Breast epithelium (tissue), 4 donors: ENCODE data around the gene OR2M2. TPM values are rescaled to one million over a fixed set of nuclear protein-coding genes. Genes with fewer than 3 reads are reported as not detected.

Source experiments
- DNase-seq, 2 donors: peaks; one replicate each; pipeline ENCODE4 v3.0.0-alpha.2; 2019; ENCODE audit warnings: low spot score in 2 of 2
- H3K27ac ChIP-seq, 2 donors: fragments of 200-600 bp; sonication (generic) in 1 of 2; one replicate each; pipeline ENCODE4 v1.5.1; 2016 to 2019; ENCODE audit warnings: mild to moderate bottlenecking in 1 of 2
- H3K27me3 ChIP-seq, 2 donors: fragments of 200-600 bp; sonication (generic) in 1 of 2; one replicate each; pipeline versions ENCODE4 v1.5.1 to v1.6.0; 2017 to 2019; ENCODE audit warnings: control low read depth in 1 of 2, mild to moderate bottlenecking in 1 of 2
- H3K36me3 ChIP-seq: fragments of 200-600 bp; one replicate; pipeline ENCODE4 v1.5.1; 2019
- H3K4me1 ChIP-seq, 2 donors: fragments of 200-600 bp; sonication (generic); one replicate each; pipeline ENCODE4 v1.5.1; 2016 to 2019; ENCODE audit warnings: control low read depth in 1 of 2
- H3K4me3 ChIP-seq, 3 donors: fragments of 200-600 bp; sonication (generic); 1 replicate in 2 of 3; 2 replicates in 1 of 3; pipeline ENCODE4 v1.5.1; 2016 to 2019; ENCODE audit warnings: mild to moderate bottlenecking in 3 of 3, moderate library complexity in 2 of 3
- H3K9me3 ChIP-seq, 2 donors: fragments of 200-600 bp; sonication (generic) in 1 of 2; one replicate each; pipeline ENCODE4 v1.5.1; 2016 to 2019; ENCODE audit warnings: control low read depth in 1 of 2
- POLR2A ChIP-seq: fragments of 450-650 bp; IDR thresholded peaks from one replicate; pipeline ENCODE4 v1.6.1; 2016; ENCODE audit warnings: antibody characterized with exemption, mild to moderate bottlenecking, moderate library complexity
- POLR2AphosphoS5 ChIP-seq, 3 donors: sonication (generic); formaldehyde crosslinking; IDR thresholded peaks; one replicate each; pipeline ENCODE4 v1.6.1; 2017; ENCODE audit warnings: antibody characterized with exemption in 3 of 3
- intact Hi-C: fragments of 100-400 bp; cut with DNase I; formaldehyde crosslinking; loops from one replicate; pipeline ENCODE4 v1.15.1; 2023; ENCODE audit warnings: low total_unique reads
- total RNA-seq, 3 donors: library from RNA; depleted of rRNA; stranded (reverse); fragments of >200 nt; gene quantifications; one replicate each; pipeline ENCODE4 v1.1.0, GENCODE V29; 2016
- TF ChIP-seq, protein P1 (sequence below), 3 donors: fragments of 450-650 bp; IDR thresholded peaks; one replicate each; pipeline ENCODE4 v1.5.1; 2016 to 2017; ENCODE audit warnings: antibody characterized with exemption in 3 of 3, mild to moderate bottlenecking in 3 of 3, moderate library complexity in 3 of 3

Gene OR2M2
- total RNA-seq, 3 donors from 2014 or later = not detected

DNA sequence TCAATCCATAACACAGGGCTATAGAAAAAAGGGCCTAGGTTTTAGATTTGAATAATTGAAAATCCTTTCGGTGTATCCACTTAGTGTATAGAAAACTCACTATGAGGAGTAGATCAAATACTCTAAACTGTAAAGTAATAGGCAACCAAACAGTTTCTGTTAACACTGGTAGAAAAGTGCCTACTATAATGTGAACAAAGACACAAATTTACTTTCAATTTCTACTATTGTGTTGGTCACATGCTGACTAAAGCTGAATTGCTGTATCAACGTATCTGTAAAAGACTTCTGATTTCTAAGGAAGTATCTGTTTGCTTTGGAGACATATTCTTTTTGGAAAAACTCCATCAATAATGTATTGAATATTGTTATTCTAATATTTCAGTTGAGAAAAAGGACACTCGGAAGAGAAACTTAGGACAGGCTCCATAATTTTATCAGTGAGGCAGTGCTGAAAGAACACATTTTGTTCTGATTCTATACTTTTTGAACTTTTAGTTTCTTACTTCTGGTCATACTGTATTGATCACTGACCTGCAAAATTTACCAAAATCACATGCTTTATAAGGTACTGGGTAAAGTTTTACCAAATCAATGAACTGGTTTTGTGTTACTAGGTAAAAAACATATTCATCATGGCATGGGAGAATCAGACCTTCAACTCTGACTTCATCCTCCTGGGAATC, 30.0 kb upstream of the OR2M2 start, which contains the start of gene OR2M5:
OR2M5 (plus strand) TSS at position 636 of the 686 bp plus-strand sequence; CDS start at position 636, 0 bp downstream.
- DNase-seq = no peak
- Histone ChIP-seq H3K27ac (no peak within 1 kb of the TSS), H3K27me3 (no peaks in the 10 kb centered on the region), H3K36me3 (no peaks in the 10 kb centered on the region), H3K4me1 (no peaks in the 10 kb centered on the region), H3K9me3 (peaks cover 5 to 13% of the 10 kb centered on the region in 2 donors), H3K4me3 (no peak within 1 kb of the TSS)
- intact Hi-C loops = no loop called here
- TF ChIP-seq POLR2A = no peak
- TF ChIP-seq POLR2AphosphoS5 (IDR thresholded peaks at IDR 0.05) = no peak
- TF ChIP-seq, protein P1, sequence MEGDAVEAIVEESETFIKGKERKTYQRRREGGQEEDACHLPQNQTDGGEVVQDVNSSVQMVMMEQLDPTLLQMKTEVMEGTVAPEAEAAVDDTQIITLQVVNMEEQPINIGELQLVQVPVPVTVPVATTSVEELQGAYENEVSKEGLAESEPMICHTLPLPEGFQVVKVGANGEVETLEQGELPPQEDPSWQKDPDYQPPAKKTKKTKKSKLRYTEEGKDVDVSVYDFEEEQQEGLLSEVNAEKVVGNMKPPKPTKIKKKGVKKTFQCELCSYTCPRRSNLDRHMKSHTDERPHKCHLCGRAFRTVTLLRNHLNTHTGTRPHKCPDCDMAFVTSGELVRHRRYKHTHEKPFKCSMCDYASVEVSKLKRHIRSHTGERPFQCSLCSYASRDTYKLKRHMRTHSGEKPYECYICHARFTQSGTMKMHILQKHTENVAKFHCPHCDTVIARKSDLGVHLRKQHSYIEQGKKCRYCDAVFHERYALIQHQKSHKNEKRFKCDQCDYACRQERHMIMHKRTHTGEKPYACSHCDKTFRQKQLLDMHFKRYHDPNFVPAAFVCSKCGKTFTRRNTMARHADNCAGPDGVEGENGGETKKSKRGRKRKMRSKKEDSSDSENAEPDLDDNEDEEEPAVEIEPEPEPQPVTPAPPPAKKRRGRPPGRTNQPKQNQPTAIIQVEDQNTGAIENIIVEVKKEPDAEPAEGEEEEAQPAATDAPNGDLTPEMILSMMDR (IDR thresholded peaks at IDR 0.05) = no peak

DNA sequence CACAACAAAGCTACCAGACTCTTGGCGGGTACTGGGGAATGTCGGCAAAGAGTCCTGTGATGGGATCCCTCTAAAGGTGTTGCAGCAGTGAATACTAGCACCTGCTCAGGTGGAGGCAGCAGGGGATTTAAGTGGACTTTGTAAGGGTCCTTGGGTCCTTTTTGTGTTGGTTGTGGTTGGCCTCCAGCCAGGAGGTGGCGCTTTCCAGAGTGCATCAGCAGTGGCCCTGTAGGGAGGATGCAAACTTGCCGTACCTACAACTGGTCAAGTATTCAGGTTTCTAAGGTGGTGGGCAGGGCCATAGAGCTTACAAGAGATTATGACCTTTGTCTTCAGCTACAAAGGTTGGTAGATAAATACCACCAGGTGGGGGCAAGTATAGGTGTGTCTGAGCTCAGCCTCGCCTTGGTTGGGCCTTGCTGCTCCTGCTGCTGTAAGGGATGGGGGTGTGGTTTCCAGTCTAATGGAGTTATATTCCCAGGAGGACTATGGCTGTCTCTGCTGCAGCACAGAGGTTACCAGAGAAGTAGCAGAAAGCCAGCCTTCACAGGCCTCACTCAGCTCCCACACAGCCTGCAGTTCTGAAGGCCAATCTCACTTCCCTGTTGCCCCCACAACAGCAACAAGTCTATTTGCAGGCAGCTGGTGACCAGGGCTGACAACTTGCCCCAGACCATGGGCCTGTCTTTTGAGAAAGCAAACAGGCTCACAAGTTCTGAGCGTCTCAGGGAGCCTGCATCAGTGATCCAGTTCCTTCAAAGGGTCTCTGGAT, 22.4 kb upstream of the OR2M2 start:
- Histone ChIP-seq H3K36me3 (no peaks in the 10 kb centered on the region), H3K9me3 (peaks cover 9 to 12% of the 10 kb centered on the region in 2 donors), H3K27ac (no peak overlapping the region), H3K27me3 (no peaks in the 10 kb centered on the region), H3K4me3 (no peak overlapping the region), H3K4me1 (no peaks in the 10 kb centered on the region)
- intact Hi-C loops = no loop called here
- DNase-seq = no peak
- no peak for TF ChIP-seq POLR2AphosphoS5 (IDR thresholded peaks at IDR 0.05)
- TF ChIP-seq, protein P1 (IDR thresholded peaks at IDR 0.05) = no peak
- TF ChIP-seq POLR2A = no peak

DNA sequence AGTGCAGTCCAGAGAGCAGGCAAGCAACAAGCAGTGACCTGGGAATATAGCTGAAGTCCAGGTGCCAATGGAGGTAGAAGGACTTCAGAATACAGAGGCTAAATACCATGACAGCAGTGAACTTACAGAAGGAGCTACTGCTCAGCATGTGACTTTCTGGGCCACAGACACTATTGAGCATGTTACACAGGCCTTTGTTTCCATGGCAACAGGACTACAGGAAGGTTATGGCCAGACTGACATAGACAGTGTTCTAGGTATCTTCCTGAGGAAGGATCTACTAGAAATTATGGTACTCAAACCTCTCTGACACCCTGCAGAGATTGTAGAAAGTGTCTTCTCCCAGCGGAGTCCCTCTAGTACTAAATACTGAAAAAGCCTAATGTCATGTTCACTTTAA, 18.7 kb upstream of the OR2M2 start:
- Histone ChIP-seq H3K4me1 (no peaks in the 10 kb centered on the region), H3K9me3 (peaks cover 0 to 4% of the 10 kb centered on the region in 2 donors), H3K36me3 (no peaks in the 10 kb centered on the region), H3K4me3 (no peak overlapping the region), H3K27me3 (no peaks in the 10 kb centered on the region), H3K27ac (no peak overlapping the region)
- no peak for TF ChIP-seq POLR2AphosphoS5 (IDR thresholded peaks at IDR 0.05)
- no peak for TF ChIP-seq POLR2A
- TF ChIP-seq, protein P1 (IDR thresholded peaks at IDR 0.05) = no peak
- DNase-seq = no peak
- intact Hi-C loops = no loop called here

DNA sequence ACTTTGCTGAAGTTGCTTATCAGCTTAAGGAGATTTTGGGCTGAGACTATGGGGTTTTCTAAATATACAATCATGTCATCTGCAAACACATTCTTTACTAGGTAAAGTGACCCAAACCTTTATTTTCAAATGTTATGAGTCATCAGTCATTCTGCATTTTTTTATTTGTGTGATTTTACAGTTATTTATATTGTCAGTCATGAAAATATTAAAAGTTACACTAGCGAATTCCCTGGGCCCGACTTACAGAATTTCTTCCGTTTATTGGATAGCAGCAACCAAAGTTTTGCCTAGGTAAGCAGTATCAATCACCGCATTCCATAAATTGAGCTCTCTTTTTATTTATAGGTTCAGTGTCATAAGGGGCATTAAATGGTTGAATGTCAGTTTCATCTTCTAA, 15.9 kb upstream of the OR2M2 start:
- H3K27me3 ChIP-seq = no peaks in the 10 kb centered on the region
- H3K36me3 ChIP-seq = no peaks in the 10 kb centered on the region
- TF ChIP-seq POLR2AphosphoS5 (IDR thresholded peaks at IDR 0.05) (no peak), POLR2A (no peak)
- TF ChIP-seq, protein P1 (IDR thresholded peaks at IDR 0.05) = no peak
- no peak overlapping the region for H3K27ac ChIP-seq
- no peaks in the 10 kb centered on the region for H3K9me3 ChIP-seq
- DNase-seq = no peak
- intact Hi-C loops = no loop called here
- no peak overlapping the region for H3K4me3 ChIP-seq
- no peaks in the 10 kb centered on the region for H3K4me1 ChIP-seq

DNA sequence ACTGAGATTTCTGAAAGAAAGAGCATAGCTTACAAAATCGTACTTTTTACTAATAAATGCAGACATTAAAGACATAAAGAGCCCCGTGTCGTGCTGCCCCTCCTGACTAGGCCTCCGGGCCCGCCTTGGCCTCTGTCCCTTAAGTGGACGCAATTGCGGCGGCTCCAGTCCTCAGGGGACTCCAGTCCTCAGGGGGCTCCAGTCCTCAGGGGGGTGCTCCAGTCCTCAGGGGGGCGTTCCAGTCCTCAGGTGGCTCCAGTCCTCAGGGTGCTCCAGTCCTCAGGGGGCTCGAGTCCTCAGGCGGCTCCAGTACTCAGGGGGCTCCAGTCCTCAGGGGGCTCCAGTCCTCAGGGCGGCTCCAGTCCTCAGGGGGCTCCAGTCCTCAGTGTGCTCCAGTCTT, 10.6 kb upstream of the OR2M2 start:
- Histone ChIP-seq H3K4me1 (no peaks in the 10 kb centered on the region), H3K36me3 (no peaks in the 10 kb centered on the region), H3K27me3 (no peaks in the 10 kb centered on the region), H3K9me3 (peaks cover 0 to 5% of the 10 kb centered on the region in 2 donors), H3K27ac (no peak overlapping the region), H3K4me3 (no peak overlapping the region)
- no peak for DNase-seq
- TF ChIP-seq, protein P1 (IDR thresholded peaks at IDR 0.05) = no peak
- TF ChIP-seq POLR2A (no peak), POLR2AphosphoS5 (IDR thresholded peaks at IDR 0.05) (no peak)
- intact Hi-C loops = no loop called here
